Ureter (tissue), 1 donor: ENCODE results near the gene ARL4A. TPM values are rescaled to one million over a fixed set of nuclear protein-coding genes. Genes with fewer than 3 reads are reported as not detected.

ENCODE experiments used
- DNase-seq: peaks from one replicate; pipeline ENCODE4 v3.0.0-alpha.2; 2020; ENCODE audit warnings: low spot score
- total RNA-seq: library from RNA; stranded (reverse); gene quantifications from one replicate; pipeline ENCODE4 v1.2.4, GENCODE V29; 2023
- donor health status: DM: yes; HTN: yes; CAD: no.

ARL4A gene
- total RNA-seq, 1 donor from 2014 or later = 22.6 TPM

DNA sequence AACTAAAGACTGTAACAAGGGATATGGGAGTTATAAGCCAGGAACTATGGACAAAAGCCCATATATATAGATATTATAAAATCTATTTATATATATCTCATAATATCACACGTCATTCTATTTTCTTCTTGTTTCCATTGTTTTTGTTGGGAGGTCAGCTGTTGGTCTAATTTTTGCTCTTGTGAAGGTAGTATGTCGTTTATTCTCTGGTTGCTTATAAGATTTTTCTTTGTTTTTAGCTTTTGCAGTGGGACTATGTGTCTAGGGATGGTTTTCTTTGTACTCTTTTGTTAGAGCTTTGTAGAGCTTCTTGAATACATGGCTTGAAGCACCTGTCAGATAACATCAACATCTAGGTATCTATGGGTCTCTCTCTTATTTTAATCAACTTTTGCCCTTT lies 14.0 kb downstream of the ARL4A start:
- no peak for DNase-seq

DNA sequence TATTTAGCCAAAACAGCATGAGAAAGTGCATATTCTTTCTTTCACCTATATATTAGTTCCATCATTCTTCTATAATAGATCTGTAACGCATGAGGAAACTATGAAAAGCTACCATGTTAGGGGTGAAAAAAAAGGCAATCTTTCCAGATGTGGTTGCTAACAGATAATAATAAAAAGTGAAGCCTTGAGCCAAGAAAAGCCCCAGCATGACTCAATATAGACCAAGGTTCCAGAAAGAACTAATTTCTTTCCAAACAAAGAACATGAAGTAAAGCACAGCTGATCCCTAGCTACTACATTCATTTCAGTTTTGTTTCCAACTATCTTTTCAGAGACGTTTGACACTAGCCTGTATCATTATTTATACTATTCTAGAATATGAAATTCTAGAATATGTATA lies 16.4 kb downstream of the ARL4A start:
- no peak for DNase-seq

DNA sequence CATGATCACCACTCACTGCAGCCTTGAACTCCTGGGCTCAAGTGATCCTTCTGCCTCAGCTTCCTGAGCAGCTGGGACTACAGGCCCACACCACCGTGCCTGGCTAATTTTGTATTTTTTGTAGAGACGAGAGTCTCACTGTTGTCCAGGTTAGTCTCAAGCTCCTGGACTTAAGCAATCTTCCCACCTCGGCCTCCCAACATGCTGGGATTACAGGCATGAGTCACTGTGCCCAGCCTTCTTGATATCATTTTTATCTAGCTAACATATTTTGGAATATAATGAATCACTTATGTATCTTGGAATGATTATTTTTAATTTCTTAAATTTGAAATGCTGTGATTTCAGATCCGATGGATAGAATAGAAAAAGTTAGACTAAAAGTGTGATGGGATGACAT lies 18.4 kb downstream of the ARL4A start:
- DNase-seq = no peak

DNA sequence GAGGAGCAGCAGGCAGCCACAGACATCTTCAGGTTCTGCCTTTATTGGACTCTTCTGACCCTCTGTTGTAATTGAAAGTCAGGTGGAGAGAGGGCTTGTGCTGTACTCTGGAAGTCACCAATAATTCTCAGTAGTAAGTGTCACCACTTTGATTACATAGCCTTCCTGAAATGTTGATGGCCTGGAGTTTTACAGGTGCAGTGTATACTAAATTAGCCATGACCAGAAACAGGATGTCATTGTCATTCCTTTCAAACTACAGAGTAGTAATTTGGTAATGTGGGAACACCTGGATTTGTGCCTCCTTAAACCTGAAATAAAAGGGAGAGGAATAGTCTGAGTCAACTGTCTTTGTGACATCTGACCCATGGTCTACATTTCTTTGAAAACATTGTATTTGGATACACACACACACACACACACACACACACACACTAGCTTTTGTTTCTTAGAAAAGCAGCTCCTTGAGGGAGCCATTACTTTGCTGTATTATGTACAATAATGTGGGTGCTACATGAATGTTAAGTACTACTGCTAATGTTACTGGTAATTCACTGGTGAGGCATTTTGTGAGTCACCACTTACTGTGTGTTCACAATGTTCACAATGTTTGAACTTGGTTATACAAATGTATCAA lies 19.6 kb downstream of the ARL4A start:
- no peak for DNase-seq

DNA sequence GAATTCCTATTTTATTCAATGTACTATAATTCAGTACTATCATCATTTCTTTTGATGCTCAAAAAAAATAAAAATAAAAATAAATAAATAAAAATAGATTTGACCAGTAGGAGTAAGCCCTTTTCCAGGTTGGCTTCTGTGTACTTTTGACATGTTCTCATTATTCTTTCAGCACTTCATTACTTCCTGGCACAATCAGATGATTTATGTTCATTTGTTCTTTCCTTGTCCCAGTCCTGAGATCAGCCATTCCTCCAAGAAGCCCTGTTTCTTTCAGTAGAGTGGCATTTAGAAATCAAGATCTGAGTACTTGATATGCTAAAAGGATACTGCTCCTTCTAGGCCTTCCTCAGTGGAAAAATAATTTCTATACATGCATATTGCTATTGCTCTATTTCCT lies 20.9 kb downstream of the ARL4A start:
- no peak for DNase-seq

DNA sequence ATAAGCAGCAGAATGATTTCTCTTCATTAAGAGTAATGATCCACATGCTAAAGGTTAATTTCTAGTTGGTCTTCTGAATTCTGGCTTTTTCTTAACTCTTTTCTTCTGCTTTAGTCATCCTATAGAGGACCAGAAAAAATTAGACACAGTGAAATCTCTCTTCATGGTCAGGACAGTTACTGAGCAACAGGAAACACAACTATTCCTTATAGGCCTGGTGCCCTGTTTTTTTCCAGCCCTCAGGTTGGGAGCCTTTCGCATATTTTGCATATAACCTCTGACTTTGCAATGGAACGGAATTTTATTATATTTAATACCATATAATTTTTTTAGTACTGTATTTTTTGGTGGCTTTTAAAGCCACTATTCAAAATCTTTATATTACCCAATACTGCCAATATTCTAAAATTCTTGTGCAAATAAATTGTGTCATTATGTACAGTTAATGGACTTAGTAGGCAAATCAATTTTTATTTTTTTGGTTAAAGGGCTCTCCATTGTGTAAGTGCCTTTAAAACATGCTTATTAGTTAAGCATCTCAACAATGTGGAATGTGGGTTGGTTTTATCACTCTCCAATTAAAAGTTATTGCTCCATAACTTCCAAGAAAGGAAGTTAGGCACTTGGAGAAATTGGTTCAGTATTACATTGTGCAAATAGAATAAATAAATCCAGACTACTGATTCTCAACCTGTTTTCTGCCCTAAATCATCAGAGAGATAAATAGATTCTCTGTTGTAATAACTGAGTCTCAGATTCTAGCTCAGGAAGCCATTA lies 22.5 kb downstream of the ARL4A start:
- no peak for DNase-seq

DNA sequence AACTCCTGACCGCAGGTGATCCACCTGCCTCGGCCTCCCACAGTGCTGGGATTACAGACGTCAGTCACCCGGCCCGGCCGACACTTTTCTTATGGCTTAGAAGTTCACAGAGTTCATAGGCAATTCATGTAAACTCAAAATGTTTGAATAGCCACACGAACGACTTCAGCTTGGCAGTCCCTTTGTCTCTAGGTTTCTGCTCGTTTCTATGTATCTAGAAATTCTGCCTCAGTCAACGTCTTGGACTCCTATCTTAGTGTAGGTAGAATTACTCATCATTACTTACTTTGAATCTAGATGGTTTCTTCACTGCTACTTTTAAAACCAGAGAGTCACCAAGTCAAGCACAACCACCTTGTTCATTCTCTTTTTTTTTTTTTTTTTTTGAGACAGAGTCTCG lies 23.7 kb downstream of the ARL4A start:
- no peak for DNase-seq

DNA sequence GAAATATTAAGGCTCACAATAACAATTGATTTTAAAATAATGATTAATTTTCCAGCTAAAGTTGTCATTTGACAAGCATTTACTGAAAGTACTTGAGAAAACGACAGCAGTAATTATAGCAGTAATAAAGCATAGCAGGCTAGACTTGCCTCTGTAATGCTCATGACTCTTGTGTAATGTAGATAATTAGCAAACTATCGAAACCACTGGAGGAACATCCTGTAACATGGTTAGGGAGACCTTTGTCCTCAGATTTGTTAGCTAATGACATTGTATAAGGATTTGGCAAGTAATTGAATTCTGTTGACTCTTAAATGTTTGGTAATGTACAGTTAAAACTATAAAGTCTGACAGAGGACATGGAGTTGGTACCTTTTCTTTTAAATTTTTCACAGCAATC lies 24.8 kb downstream of the ARL4A start:
- DNase-seq = no peak

DNA sequence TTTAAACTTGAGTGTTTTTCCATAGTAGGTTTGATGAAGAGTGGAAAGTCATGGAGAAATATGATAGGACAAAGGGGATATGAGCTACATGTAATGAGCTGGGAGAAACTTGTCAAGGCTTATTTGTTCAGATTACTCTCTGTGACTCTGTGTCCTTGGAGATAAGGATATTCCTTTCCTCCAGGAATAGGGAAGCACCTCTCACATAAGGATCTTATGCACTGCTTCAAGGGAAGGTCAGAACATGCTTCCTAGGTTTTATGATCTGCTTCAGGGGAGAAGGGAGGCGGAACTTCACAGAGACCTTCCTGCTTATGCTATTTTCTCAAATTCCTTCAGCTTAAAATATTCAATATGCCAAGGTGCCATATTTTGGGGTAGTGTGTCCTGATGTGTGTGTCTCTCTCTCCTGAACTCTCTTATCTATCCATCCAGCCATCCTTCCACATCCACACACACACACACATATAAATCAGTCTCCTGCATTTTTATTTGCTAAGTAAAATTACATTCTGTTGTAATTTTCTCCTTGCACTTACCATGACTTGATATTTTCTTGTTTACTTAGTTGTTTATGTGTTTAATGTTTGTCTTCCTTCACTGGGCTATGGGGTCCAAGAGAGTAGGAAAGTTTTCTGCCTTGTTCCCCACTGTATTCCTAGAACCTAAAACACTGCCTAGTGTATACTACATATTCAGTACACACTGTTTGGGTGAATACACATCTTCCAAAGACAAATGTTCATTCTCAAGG lies 26.4 kb downstream of the ARL4A start:
- DNase-seq = no peak

DNA sequence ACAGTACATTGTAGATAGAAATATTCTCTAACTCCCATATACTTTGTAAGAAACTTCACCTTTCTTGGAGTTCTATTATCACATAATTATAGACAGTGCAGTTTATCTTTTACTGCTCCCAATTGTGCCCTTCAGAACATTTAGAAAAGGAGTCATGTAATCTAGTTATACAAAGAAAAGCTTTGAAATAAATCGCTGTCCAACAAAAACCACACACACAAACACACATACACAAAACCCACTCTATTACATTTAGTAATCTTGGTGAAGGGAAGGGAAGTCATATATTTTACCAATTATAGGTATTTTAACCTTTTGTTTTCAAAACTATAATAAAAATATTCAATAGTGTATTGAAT lies 26.9 kb downstream of the ARL4A start:
- no peak for DNase-seq

DNA sequence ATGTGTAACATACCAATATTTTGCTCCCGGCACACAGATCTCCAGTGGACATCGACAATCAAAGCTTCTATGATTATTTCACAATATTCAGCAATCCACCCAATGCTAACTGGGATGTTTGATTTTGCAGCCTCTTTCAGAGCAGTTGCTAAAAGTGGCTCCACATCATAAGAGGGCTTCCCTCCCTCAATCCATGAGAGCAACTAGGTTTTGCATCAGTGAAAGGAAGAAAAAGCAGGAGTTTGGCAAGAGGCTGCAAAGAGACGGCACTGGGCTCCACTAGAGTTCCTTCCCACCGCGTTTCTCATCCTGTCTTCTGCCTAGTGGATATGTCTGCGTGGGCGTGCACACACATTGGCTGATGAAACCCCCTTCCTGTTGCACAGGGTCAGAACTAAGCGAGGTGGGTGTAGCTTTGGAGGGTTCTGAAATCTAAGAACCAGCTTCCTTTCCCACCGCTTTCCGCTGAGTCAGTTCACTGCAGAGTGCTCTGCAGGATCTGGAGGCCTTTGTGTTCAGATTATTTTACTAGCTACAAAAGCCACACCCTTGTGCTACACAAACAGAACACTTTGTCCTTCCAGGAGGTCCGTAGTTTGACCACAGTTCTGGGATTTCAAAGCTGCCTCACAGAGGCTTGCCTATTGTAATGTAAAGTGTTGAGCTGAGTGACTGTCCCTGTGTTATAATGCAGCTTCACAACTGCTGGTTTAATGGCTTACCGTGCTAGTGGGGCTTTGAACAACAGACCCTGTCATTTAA lies 28.1 kb downstream of the ARL4A start:
- peak; percentile 70 for DNase-seq

DNA sequence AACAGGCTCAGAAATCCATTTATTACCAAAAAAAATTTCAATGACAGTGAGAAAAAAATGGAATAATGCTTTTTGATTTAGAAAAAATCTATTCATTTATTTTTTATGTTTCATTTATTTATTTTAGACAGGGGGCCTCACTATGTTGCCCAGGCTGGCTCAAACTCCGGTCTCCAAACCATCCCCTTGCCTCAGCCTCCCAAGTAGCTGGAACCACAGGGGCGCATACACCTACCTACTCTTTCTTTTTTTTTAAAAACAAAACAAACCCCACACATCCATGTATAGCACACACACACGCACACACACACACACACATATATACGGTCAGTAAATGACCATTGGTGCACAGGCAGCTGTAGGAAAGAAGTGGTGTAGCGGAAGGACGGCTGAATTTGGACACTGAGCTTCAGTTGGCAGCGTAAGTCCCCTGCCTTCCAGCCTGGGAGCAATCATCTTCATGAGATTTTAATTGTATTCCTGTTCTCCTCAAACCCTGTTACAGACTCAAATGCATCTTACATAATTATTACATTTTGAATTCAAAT lies 28.8 kb downstream of the ARL4A start:
- DNase-seq = no peak

DNA sequence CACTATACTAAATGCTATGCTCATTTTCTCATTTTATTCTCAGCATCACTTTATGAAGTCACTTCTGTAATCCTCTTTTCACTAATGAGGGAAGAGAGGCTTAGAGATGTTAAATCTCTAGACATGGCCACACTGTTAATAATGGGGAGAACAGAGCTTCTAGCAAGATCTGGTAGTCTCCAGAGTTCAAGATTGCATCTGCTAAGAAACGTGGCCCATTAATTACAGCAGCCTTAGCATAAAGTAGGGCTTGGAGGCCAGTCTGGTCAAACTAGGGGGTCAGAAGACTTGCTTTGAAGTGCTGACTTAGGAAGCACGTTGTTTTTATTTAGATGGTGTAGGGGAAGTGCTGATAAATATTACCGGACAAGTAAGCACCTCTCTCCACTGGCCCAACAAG lies 29.3 kb downstream of the ARL4A start:
- no peak for DNase-seq

DNA sequence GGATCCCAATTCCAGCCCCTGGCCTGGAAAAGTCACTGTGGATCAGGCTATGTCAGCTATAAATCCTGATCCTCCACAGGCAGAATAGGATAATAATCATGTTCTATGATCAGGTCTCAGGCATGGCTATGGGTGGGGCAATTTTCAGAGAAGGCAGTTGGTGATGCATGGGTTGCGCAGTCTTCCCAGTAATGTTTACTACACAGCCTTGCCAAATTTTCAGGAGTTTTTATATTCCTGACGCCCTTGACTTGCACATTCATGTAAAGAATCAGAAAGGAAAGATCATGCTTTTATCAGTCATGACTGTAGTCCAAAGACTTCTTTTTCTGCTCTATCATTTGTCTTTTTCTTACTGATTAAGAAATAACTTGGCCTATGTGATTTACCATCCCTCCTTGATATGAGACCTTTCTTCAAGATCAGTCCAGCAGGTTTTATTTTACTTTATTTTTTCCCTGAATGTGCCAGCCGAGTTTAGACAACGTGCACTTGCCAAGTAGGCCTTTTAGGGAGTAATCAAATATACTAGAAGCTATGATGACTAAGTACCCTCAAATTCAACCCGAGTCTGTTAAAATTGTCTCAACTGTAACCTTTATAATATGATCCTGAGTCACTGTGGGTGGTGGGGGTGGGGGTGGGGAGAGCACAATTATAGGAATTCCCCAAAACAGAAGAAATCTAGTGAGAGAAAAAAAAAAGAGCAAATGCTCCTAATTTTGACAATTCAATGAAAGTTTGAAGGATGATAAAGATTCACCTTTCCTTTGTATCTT lies 31.9 kb downstream of the ARL4A start:
- no peak for DNase-seq

DNA sequence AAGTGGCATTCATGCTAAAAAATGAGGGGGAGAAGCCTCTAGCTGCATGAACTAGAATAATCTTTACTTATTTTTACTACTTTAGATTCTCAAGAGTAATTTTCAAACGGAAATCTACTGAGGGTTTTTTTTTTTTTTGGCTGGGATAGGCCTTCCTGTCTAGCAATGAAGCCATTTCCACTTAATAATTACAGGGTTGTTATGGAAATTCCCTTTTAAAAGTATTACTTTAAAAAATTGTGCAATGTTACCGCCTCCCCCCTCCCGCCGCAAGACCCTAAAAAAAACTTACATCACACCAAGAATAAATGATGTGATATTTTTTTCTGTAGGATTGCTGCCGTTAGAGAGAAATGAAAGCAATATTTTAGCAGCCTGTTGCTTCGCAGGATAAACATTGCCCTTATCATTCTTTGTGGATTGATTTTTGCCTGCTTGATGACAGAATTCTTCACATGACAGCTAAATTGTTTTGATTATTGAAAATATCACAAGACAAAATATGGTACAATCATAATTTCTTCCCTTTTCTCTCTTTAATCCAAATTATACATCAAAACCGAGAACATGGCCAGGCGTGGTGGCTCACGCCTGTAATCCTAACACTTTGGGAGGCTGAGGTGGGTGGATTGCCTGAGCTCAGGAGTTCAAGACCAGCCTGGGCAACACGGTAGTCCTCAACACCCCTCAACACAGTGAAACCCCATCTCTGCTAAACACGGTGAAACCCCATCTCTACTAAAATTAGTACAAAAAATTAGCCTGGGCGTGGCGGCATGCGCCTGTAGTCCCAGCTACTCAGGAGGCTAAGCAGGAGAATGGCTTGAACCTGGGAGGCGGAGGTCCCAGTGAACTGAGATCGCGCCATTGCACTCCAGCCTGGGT lies 32.8 kb downstream of the ARL4A start:
- no peak for DNase-seq

DNA sequence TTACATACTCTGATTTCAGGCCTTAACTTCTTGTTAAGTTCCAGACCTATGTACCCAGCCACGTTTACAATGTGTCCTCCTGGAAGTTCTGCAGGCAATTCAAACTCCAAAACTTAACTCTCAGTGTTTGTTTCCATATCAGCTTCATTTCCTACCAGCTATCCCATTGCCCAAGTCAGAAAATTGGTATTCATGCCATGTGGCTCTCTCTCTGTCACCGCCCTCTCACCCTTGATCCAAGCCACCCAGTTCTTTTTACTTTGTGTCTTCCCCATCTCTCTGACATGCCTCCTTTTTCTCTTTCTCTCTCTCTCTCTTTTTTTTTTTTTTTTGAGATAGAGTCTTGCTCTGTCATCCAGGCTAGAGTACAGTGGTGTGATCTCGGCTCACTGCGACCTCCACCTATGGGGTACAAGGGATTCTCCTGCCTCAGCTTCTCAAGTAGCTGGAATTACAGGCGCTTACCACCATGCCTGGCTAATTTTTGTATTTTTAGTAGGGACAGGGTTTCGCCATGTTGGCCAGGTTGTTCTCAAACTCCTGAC lies 33.9 kb downstream of the ARL4A start:
- DNase-seq = no peak

DNA sequence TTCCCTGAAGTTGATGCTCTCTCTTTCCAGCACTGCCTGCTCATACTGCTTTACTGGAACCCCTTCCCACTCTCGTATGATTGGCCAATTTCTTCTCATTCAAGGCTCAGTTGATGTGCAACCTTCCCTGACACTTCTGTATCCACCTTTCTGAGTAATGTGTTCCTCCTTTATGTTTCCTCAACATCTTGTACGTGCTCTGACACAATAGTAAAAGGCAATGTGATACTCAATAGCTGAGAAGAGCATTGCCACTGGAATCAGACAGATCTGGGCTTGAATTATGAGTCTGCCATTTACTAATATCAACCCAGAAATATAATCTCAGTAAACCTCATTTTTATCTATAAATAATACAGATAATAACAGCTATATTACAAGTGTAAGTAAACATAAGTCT lies 34.7 kb downstream of the ARL4A start:
- no peak for DNase-seq

DNA sequence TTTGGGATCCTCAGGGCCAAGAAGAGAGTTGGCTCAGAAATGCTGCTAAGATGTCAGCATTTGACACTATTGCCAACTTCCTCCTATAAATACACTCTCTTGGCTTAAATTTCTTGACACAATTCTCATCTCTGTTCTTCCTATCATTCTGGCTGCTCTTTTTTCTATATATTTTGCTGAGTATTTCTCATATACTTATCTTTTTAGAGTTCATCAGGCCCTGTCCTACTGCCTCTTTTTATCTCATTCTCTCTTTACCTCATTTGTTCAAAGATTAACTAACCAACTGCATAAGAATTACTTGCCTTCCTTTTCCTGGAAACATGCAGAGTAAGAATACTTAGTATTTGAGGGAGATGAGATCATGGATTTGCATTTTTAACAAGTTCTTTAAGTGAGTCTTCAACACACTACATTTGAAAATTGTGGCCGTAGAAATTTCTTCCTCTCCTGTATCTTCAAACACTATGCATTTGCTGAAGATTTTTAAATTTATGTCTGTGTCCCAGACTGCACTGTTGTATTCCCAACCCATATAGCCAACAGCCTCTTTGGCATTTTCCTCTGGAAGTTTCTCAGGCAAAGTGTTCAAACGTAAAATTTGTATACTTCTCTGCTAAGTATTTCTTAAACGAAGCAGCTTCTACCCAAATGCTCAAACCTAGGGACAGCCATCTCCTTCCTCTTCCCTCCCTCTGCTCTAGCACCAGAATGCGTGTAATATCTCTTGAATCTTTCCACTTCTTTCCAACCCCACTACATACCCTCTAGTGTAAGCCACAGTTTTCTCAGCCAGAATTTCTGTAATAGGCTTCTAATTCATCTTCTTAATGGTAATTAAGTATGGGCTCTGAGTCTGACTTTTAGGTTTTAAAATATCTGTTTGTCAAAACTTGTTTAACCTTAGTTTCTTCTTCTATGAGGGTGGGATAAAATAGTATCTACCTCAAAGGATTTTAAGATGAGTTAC lies 35.5 kb downstream of the ARL4A start:
- DNase-seq = no peak
